NCI-H2196 treated with DMSO at 0.1 percent for 48 hours (cell line): Measurements from ENCODE around the gene ATP7B.
"Not testable (repeated sequence)": the region's sequence is repeated elsewhere in the genome, so short reads cannot be mapped to it uniquely, and the experiment has no call there.

Experiments
- DNase-seq: peaks from one replicate; lab custom pipeline; 2025; ENCODE audit not compliant: unreplicated experiment; lab: John Stamatoyannopoulos, UW

ATP7B gene

GRCh38 chr13:52006523-52007245 is 4.6 kb downstream of the ATP7B start:
- no peak for DNase-seq

DNA sequence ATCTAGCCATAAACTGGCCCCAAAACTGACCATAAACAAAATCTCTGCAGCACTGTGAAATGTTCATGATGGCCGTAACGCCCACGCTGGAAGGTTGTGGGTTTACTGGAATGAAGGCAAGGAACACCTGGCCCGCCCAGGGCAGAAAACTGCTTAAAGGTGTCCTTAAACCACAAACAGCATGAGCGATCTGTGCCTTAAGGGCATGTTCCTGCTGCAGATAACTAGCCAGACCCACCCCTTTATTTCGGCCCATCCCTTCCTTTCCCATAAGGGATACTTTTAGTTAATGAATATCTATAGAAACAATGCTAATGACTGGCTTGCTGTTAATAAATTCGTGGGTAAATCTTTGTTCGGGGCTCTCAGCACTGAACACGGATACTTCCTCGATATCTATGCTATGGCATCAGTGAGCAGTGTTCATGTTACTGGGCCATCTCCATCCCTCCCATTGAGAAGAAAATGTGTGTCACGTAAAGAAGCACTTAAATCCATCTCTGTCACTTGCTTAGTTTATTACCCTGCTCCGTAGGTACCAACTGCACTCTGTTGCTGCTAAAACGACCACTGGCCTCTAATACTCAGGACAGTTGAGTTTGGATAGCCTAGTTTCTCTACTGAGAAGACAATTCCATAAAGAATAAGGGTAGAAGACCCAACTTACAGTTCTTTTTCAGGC is 5.3 kb downstream of the ATP7B start:
- no peak for DNase-seq

- no peak for DNase-seq
Observed at GRCh38 chr13:52004511-52005170, 6.6 kb downstream of the ATP7B start.

- DNase-seq: no peak
Observed at GRCh38 chr13:52003541-52003940, 7.7 kb downstream of the ATP7B start.

- no peak for DNase-seq
Observed at GRCh38 chr13:52002361-52002760, 8.9 kb downstream of the ATP7B start.

DNA sequence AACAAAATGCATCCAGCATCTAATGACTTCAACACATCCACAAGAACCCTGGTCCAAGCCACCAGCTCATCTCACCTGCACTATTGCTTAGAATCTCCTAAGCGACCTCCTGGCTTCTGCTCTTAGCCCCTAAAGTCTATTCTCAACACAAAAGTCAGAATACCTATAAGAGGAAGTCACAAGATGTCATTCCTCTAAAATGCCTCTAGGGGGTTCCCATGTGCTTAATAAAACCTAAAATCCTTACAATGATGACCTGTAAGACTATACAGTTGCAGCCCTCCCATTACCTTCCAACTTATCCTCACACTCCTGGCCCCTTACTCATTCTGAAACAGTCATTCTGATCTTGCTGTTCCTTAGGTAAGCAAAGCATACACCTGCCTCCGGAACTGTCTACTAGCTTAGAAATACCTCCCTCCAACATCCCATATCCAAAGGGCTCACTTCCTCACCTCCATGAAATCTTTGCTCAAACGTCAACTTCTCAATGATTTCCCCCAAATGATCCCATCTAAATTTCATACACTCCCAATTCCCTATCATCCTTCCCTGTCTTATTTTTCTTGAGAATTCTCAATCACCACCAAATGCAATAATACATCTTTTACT is 10.0 kb downstream of the ATP7B start:
- peak; percentile 48 for DNase-seq

DNA sequence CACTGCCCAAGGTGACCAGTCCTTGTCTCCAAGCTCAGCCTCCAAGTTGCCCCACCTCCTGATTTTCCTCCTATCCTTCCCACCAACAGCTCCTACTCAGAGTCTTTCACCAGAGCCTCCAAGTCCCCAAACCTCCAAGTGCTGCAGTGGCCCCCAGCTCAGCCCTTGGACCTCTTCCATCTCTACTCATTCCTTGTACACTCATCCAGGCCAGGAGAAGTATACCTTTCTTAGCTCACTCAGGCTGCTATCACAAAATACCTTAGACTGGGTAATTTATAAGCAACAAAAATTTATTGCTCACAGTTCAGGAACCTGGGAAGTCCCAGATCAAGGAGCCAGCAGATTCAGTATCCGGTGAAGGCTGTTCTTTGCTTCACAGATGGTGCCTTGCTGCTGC is 11.3 kb downstream of the ATP7B start:
- no peak for DNase-seq

GRCh38 chr13:51999510-51999911 is 11.7 kb downstream of the ATP7B start:
- DNase-seq: no peak

- DNase-seq: peak; percentile 8
Observed at GRCh38 chr13:51998723-51999509, 12.3 kb downstream of the ATP7B start.

- peak; percentile 36 for DNase-seq
Observed at GRCh38 chr13:51997641-51998330, 13.5 kb downstream of the ATP7B start.

DNA sequence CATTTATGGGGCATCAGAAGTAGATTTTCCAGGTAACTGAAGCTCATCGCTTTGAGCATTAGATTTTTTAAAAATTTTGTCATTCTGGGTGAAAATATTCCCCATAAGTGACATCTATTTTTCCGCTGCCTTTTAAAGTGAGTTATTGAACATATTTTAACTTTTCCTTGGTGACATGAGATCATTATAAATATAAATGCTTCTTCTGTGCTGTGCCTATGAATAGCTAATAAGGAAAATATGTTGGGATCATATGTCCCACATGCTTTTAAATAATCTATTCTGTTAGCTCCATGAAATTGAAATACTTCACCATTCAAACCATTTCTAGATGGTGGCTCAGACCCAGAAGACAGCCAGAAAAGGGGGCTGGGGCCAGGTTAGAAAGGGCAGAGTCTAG is 14.1 kb downstream of the ATP7B start:
- no peak for DNase-seq

DNA sequence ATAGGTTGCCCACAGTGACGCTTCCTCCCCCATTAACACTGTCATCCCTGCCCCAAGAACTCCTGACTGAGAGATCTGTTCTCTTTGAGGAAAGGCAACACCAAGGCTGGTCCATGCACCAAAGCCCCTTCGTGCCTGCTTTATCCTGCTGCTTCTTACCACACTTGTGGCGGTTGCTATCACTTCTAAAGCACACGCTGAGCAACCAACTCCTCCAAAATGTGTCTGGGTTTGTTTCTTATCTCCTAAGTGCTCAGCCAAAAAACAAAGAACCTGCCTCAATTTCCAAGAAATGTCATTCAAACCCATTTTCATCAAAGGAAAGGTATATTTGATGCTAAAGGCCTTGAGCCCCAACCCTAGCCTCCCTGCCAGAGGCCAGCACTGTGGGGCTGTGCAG is 14.6 kb downstream of the ATP7B start:
- DNase-seq: no peak

DNA sequence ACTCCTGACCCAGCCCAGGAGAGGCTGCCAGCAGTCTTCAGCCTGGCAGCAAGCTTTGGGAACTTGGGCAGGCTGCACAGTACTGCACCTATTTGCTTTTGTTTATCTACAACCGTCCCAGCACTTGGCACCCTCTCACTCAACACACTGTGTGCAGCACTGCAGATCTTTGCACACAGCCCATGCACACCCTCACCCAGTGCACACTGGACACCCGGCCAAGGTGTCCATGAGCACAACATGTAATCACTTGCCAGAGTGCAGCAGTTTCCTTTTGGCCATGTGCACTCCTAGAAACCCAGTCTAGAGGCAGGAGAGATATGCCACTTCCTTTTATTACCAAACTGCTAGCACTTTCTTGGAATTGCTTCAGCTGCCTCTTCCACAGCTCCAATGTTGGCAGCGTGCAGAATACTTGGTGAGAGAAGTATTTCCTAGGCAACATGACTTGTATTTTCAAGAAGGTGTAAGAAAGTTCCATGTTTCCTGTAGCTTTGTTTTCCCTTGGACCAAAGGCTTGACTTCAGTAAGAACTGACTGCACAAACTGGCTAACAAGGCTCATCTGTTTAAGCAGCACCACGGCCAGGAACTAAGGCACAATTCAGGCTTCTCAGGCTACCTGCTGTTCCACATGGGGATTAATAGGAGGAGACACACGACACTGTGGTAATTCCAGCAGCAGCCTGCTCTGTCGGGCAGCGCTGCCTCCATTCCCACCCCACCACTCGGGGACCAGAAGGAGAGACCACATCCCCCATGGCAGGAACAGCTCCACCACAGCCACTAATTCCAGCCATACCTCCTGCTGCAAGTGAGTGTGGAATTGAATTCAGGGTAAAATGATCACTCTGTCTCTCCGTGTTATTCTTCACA is 15.3 kb downstream of the ATP7B start:
- DNase-seq: peak; percentile 16

- no peak for DNase-seq
Observed at GRCh38 chr13:51993713-51994112, 17.5 kb downstream of the ATP7B start.

DNA sequence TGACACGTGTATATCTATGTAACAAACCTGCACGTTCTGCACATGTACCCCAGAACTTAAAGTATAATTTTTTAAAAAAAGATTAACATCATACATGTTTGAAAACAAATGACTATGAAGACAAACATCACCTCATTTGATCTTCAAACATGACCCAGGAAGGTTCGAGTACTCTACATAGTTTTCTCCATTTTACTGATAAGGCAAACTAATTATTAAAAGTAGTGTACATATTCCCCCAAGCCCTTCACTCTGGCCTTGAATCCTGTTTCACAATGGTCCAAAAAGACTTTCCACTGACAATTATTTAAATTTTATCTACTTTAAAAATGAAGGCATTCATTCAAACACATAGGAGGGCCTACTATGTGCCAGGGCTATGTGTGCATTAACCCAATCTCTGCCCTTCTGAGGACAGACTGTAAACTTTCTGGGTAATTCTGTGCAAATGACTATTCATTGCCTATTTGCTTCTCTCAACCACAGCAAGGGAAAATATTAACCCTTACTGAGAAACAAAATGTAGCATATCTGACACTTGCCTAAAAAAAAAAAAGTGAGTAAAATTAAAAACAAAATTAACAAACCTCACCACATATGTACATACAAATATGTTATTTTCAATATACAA is 22.1 kb downstream of the ATP7B start:
- DNase-seq: no peak

GRCh38 chr13:51984904-51985303 is 26.3 kb downstream of the ATP7B start:
- DNase-seq: not testable (repeated sequence)

- not testable (repeated sequence) for DNase-seq
Observed at GRCh38 chr13:51983292-51983691, 28.0 kb downstream of the ATP7B start.

GRCh38 chr13:51981355-51981754 is 29.9 kb downstream of the ATP7B start:
- no peak for DNase-seq

DNA sequence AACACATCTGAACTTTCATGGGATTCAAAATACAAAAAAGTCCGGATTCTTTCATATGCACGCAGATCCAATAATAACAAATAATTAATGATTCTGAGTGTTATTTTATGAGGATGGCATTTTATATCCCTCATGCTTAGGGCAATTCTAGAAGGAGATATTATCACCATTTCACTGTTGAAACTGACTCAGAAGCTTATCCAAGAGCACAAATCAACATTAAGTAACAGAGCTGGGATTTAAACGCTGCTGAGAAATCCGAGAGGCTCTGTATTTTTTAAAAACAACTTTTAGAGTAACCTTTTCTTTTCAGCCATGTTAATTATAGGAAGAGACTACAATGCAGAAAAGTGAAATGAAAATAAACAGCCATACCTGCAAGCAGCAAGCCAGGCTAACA is 30.3 kb downstream of the ATP7B start:
- DNase-seq: no peak
